ENCODE measurements around the gene POLD2.

The POLD2 gene

GRCh38 chr7:44108768-44109750 lies 14.3 kb downstream of the POLD2 start:
- in situ Hi-C loops (cut with MboI; ENCODE audit: low pct_unique_long_range_greater_than_20kb, low sequenced_read_pairs, unreplicated experiment), result no loop called here
- no peak for TF ChIP-seq CTCF (IDR thresholded peaks at IDR 0.05; ENCODE audit: extremely low read depth, insufficient read depth, missing control alignments)
- DNase-seq (ENCODE audit: low spot score), result peak; percentile 36

- no peak for TF ChIP-seq CTCF (IDR thresholded peaks at IDR 0.05; ENCODE audit: extremely low read depth, insufficient read depth, missing control alignments)
- in situ Hi-C loops (cut with MboI; ENCODE audit: low pct_unique_long_range_greater_than_20kb, low sequenced_read_pairs, unreplicated experiment), result no loop called here
- DNase-seq (ENCODE audit: low spot score), result no peak
Measured at GRCh38 chr7:44107961-44108767, 15.2 kb downstream of the POLD2 start.

GRCh38 chr7:44107116-44107960 lies 16.0 kb downstream of the POLD2 start:
- no peak for DNase-seq (ENCODE audit: low spot score)
- TF ChIP-seq CTCF (IDR thresholded peaks at IDR 0.05; ENCODE audit: extremely low read depth, insufficient read depth, missing control alignments), result no peak
- in situ Hi-C loops (cut with MboI; ENCODE audit: low pct_unique_long_range_greater_than_20kb, low sequenced_read_pairs, unreplicated experiment), result no loop called here

GRCh38 chr7:44106311-44107065 lies 16.9 kb downstream of the POLD2 start:
- in situ Hi-C loops (cut with MboI; ENCODE audit: low pct_unique_long_range_greater_than_20kb, low sequenced_read_pairs, unreplicated experiment), result no loop called here
- no peak for TF ChIP-seq CTCF (IDR thresholded peaks at IDR 0.05; ENCODE audit: extremely low read depth, insufficient read depth, missing control alignments)
- DNase-seq (ENCODE audit: low spot score), result no peak

- in situ Hi-C loops (cut with MboI; ENCODE audit: low pct_unique_long_range_greater_than_20kb, low sequenced_read_pairs, unreplicated experiment), result no loop called here
- TF ChIP-seq CTCF (IDR thresholded peaks at IDR 0.05; ENCODE audit: extremely low read depth, insufficient read depth, missing control alignments), result no peak
- DNase-seq (ENCODE audit: low spot score), result peak; percentile 38
Measured at GRCh38 chr7:44105832-44106231, 17.5 kb downstream of the POLD2 start.
